Upper lobe of right lung (tissue), 1 donor: Measurements from ENCODE around the gene SPP1. TPM values are rescaled to one million over a fixed set of nuclear protein-coding genes. Genes with fewer than 3 reads are reported as not detected.

Experiments used
- ATAC-seq: fragments of 200-7000 bp; cut with Tn5 transposase; one replicate; pipeline ENCODE4 v1.9.1; 2020; ENCODE audit warnings: mild to moderate bottlenecking, moderate library complexity
- DNase-seq: peaks from one replicate; pipeline ENCODE4 v3.0.0-alpha.2; 2020
- H3K27ac ChIP-seq: fragments of 200-600 bp; one replicate; pipeline ENCODE4 v1.8.0; 2022
- H3K27me3 ChIP-seq: fragments of 200-600 bp; one replicate; pipeline ENCODE4 v1.8.0; 2022; ENCODE audit warnings: mild to moderate bottlenecking
- H3K36me3 ChIP-seq: fragments of 200-600 bp; one replicate; pipeline ENCODE4 v1.8.0; 2022
- H3K4me1 ChIP-seq: fragments of 200-600 bp; one replicate; pipeline ENCODE4 v1.8.0; 2022
- H3K4me3 ChIP-seq: fragments of 200-600 bp; one replicate; pipeline ENCODE4 v1.8.0; 2022; ENCODE audit warnings: mild to moderate bottlenecking
- H3K9me3 ChIP-seq: fragments of 200-600 bp; one replicate; pipeline ENCODE4 v1.8.0; 2022
- CTCF ChIP-seq: fragments of 200-600 bp; IDR thresholded peaks from one replicate; pipeline ENCODE4 v1.8.0; 2022; ENCODE audit warnings: antibody characterized with exemption
- intact Hi-C: fragments of 100-400 bp; cut with DNase I; formaldehyde crosslinking; loops from one replicate; pipeline ENCODE4 v1.11.0; 2022
- total RNA-seq: library from RNA; stranded (reverse); fragmentation: NEBNext Ultra II Directional; extraction: Animal tissue kit (Norgen Biotek cat#: 25700); gene quantifications from one replicate; pipeline ENCODE4 v1.2.1, GENCODE V29; 2021
- donor health status: DM: no; HTN: yes; CAD: no; lungs with severe emphysema.

SPP1 gene
- total RNA-seq, 1 donor from 2014 or later = 45.4 TPM

GRCh38 chr4:87966095-87966496 lies 9.4 kb upstream of the SPP1 start:
- Histone ChIP-seq H3K36me3 (no peaks in the 10 kb centered on the region), H3K4me1 (no peaks in the 10 kb centered on the region), H3K27ac (no peak overlapping the region), H3K9me3 (no peaks in the 10 kb centered on the region), H3K4me3 (no peak overlapping the region), H3K27me3 (no peaks in the 10 kb centered on the region)
- DNase-seq = no peak
- intact Hi-C loops = no loop called here
- ATAC-seq = peak; percentile 33
- TF ChIP-seq CTCF = no peak

- no peak overlapping the region for H3K27ac ChIP-seq
- no peaks in the 10 kb centered on the region for H3K27me3 ChIP-seq
- no peak overlapping the region for H3K4me3 ChIP-seq
- no peaks in the 10 kb centered on the region for H3K36me3 ChIP-seq
- ATAC-seq (no peak), DNase-seq (no peak)
- H3K4me1 ChIP-seq = no peaks in the 10 kb centered on the region
- no peak for TF ChIP-seq CTCF
- intact Hi-C loops = no loop called here
- no peaks in the 10 kb centered on the region for H3K9me3 ChIP-seq
Measured at GRCh38 chr4:87967193-87967592, 8.3 kb upstream of the SPP1 start.

- TF ChIP-seq CTCF = no peak
- Histone ChIP-seq H3K27ac (no peak overlapping the region), H3K36me3 (no peaks in the 10 kb centered on the region), H3K4me3 (no peak overlapping the region), H3K4me1 (peaks cover 4% of the 10 kb centered on the region), H3K27me3 (peaks cover 6% of the 10 kb centered on the region), H3K9me3 (no peaks in the 10 kb centered on the region)
- ATAC-seq (no peak), DNase-seq (no peak)
- intact Hi-C loops = loop anchor here (10.0 kb wide), 1 partner anchor 115 kb away; no protein-coding TSS in a partner anchor
Measured at GRCh38 chr4:87970121-87970520, 5.4 kb upstream of the SPP1 start.

GRCh38 chr4:87971866-87972265 lies 3.6 kb upstream of the SPP1 start:
- H3K4me1 ChIP-seq = peaks cover 4% of the 10 kb centered on the region
- intact Hi-C loops = loop anchor here (10.0 kb wide), 1 partner anchor 117 kb away; no protein-coding TSS in a partner anchor
- H3K9me3 ChIP-seq = no peaks in the 10 kb centered on the region
- no peak overlapping the region for H3K4me3 ChIP-seq
- no peak for DNase-seq
- H3K27ac ChIP-seq = no peak overlapping the region
- TF ChIP-seq CTCF = no peak
- no peak for ATAC-seq
- H3K36me3 ChIP-seq = no peaks in the 10 kb centered on the region
- H3K27me3 ChIP-seq = peaks cover 6% of the 10 kb centered on the region

GRCh38 chr4:87973283-87974169 lies 2.0 kb upstream of the SPP1 start:
- intact Hi-C loops = loop anchor here (10.0 kb wide), 1 partner anchor 119 kb away; no protein-coding TSS in a partner anchor
- Histone ChIP-seq H3K9me3 (no peaks in the 10 kb centered on the region), H3K36me3 (no peaks in the 10 kb centered on the region), H3K4me3 (no peak overlapping the region), H3K27me3 (peaks cover 6% of the 10 kb centered on the region), H3K4me1 (peaks cover 4% of the 10 kb centered on the region), H3K27ac (no peak overlapping the region)
- peak; percentile 82 for TF ChIP-seq CTCF
- no peak for DNase-seq
- ATAC-seq = peak; percentile 83
